IPS-NIHi11 (cell line): ENCODE measurements around the gene WIPF3.
A peak's percentile ranks its signal among the peaks of the same experiment; 100 is the strongest.

ENCODE experiments used
- DNase-seq: peaks from one replicate; pipeline ENCODE4 v3.0.0; 2012; ENCODE audit warnings: mixed read lengths, low spot score

WIPF3 gene

GRCh38 chr7:29806208-29806994, at the start of gene WIPF3:
WIPF3 (plus strand) TSS chr7:29806508; CDS start chr7:29834725, 28,217 bp downstream.
- peak; percentile 90 for DNase-seq

- no peak for DNase-seq
Measured at GRCh38 chr7:29763266-29763665, 43.0 kb upstream of the WIPF3 start.

GRCh38 chr7:29764227-29764626, 42.1 kb upstream of the WIPF3 start:
- peak; percentile 68 for DNase-seq

- no peak for DNase-seq
Measured at GRCh38 chr7:29765490-29765889, 40.8 kb upstream of the WIPF3 start.

- DNase-seq, result no peak
Measured at GRCh38 chr7:29770371-29770770, 35.9 kb upstream of the WIPF3 start.

- DNase-seq, result no peak
Measured at GRCh38 chr7:29771081-29771816, 35.1 kb upstream of the WIPF3 start.

- DNase-seq, result no peak
Measured at GRCh38 chr7:29779017-29779416, 27.3 kb upstream of the WIPF3 start.

GRCh38 chr7:29780346-29780745, 26.0 kb upstream of the WIPF3 start:
- no peak for DNase-seq

GRCh38 chr7:29783671-29784070, 22.6 kb upstream of the WIPF3 start:
- no peak for DNase-seq

GRCh38 chr7:29793507-29793906, 12.8 kb upstream of the WIPF3 start:
- peak; percentile 31 for DNase-seq

- no peak for DNase-seq
Measured at GRCh38 chr7:29794959-29795629, 11.2 kb upstream of the WIPF3 start.

GRCh38 chr7:29795696-29796580, 10.4 kb upstream of the WIPF3 start:
- no peak for DNase-seq

GRCh38 chr7:29797112-29797944, 9.0 kb upstream of the WIPF3 start:
- DNase-seq, result no peak

GRCh38 chr7:29798422-29798821, 7.9 kb upstream of the WIPF3 start:
- DNase-seq, result no peak

GRCh38 chr7:29801929-29802328, 4.4 kb upstream of the WIPF3 start:
- DNase-seq, result no peak

- DNase-seq, result no peak
Measured at GRCh38 chr7:29805031-29805430, 1.3 kb upstream of the WIPF3 start.

- no peak for DNase-seq
Measured at GRCh38 chr7:29805886-29806207, 461 bp upstream of the WIPF3 start.

- peak; percentile 43 for DNase-seq
Measured at GRCh38 chr7:29806995-29807841, 910 bp downstream of the WIPF3 start.

GRCh38 chr7:29808075-29808801, 1.9 kb downstream of the WIPF3 start:
- no peak for DNase-seq
